ENCODE data around the gene SHROOM2. TPM values are rescaled to one million over a fixed set of nuclear protein-coding genes. Genes with fewer than 3 reads are reported as not detected.
A peak's percentile ranks its signal among the peaks of the same experiment; 100 is the strongest.

SHROOM2 gene
- total and polyA plus RNA-seq, 10 donors, result 0.21 to 3.7 (median 1.6) TPM

GRCh38 chrX:9786798-9787635 lies 788 bp downstream of the SHROOM2 start:
- no peak for TF ChIP-seq POLR2AphosphoS5 (IDR thresholded peaks at IDR 0.05)
- no peak for TF ChIP-seq CTCF (IDR thresholded peaks at IDR 0.05 in 8 of 11, conservative IDR thresholded peaks at IDR 0.05 in 3 of 11)
- no peak for TF ChIP-seq POLR2A (IDR thresholded peaks at IDR 0.05)
- intact Hi-C loops (cut with DNase I; ENCODE audit: low total_unique reads), result no loop called here
- DNase-seq, result peak; percentile 62
- H3K9me3 ChIP-seq, result no peaks in the 10 kb centered on the region
- peak overlapping the region in 7 of 8 donors; percentile 22 to 67 (median 36) for H3K4me3 ChIP-seq
- H3K27ac ChIP-seq, result no peak overlapping the region
- no peaks in the 10 kb centered on the region for H3K36me3 ChIP-seq
- peaks cover 0 to 16% (median 3%) of the 10 kb centered on the region in 6 donors for H3K4me1 ChIP-seq
- 3 to 27% (median 5%) methylated on average over 15 to 45 of the region's 45 CpGs for WGBS, 5 donors
- H3K27me3 ChIP-seq (replicated peaks in 1 of 7), result peaks cover 0 to 53% (median 21%) of the 10 kb centered on the region in 7 donors

GRCh38 chrX:9788911-9789310 lies 2.7 kb downstream of the SHROOM2 start:
- H3K4me3 ChIP-seq, result no peak overlapping the region
- 21 to 38% (median 31%) methylated on average over 2 of the region's 2 CpGs for WGBS, 5 donors
- H3K27me3 ChIP-seq (replicated peaks in 1 of 7), result peaks cover 0 to 53% (median 21%) of the 10 kb centered on the region in 7 donors
- TF ChIP-seq POLR2AphosphoS5 (IDR thresholded peaks at IDR 0.05) (no peak), CTCF (IDR thresholded peaks at IDR 0.05 in 8 of 11, conservative IDR thresholded peaks at IDR 0.05 in 3 of 11) (no peak), POLR2A (IDR thresholded peaks at IDR 0.05) (no peak)
- no peak overlapping the region for H3K27ac ChIP-seq
- no peaks in the 10 kb centered on the region for H3K36me3 ChIP-seq
- peaks cover 0 to 16% (median 3%) of the 10 kb centered on the region in 6 donors for H3K4me1 ChIP-seq
- intact Hi-C loops (cut with DNase I; ENCODE audit: low total_unique reads), result no loop called here
- H3K9me3 ChIP-seq, result no peaks in the 10 kb centered on the region
- peak; percentile 8 for DNase-seq

- Histone ChIP-seq H3K27me3 (replicated peaks in 1 of 7) (peaks cover 0 to 52% (median 21%) of the 10 kb centered on the region in 7 donors), H3K36me3 (no peaks in the 10 kb centered on the region), H3K4me1 (peaks cover 0 to 16% (median 3%) of the 10 kb centered on the region in 6 donors), H3K9me3 (no peaks in the 10 kb centered on the region), H3K4me3 (no peak overlapping the region), H3K27ac (no peak overlapping the region)
- TF ChIP-seq POLR2AphosphoS5 (IDR thresholded peaks at IDR 0.05), result no peak
- TF ChIP-seq CTCF (IDR thresholded peaks at IDR 0.05 in 8 of 11, conservative IDR thresholded peaks at IDR 0.05 in 3 of 11), result no peak
- TF ChIP-seq POLR2A (IDR thresholded peaks at IDR 0.05), result no peak
- intact Hi-C loops (cut with DNase I; ENCODE audit: low total_unique reads), result no loop called here
- peak; percentile 23 for DNase-seq
- 50 to 72% (median 66%) methylated on average over 2 to 5 of the region's 5 CpGs for WGBS, 5 donors
Observed at GRCh38 chrX:9789555-9789954, 3.3 kb downstream of the SHROOM2 start.

- H3K27me3 ChIP-seq (replicated peaks in 1 of 7), result peaks cover 0 to 39% (median 20%) of the 10 kb centered on the region in 7 donors
- intact Hi-C loops (cut with DNase I; ENCODE audit: low total_unique reads), result no loop called here
- 81 to 94% (median 87%) methylated on average over 6 of the region's 6 CpGs for WGBS, 5 donors
- DNase-seq, result peak; percentile 11
- no peaks in the 10 kb centered on the region for H3K36me3 ChIP-seq
- H3K9me3 ChIP-seq, result peaks cover 0 to 11% (median 0%) of the 10 kb centered on the region in 8 donors
- no peak overlapping the region for H3K4me3 ChIP-seq
- TF ChIP-seq POLR2A (IDR thresholded peaks at IDR 0.05) (no peak), POLR2AphosphoS5 (IDR thresholded peaks at IDR 0.05) (no peak), CTCF (IDR thresholded peaks at IDR 0.05 in 8 of 11, conservative IDR thresholded peaks at IDR 0.05 in 3 of 11) (no peak)
- no peak overlapping the region for H3K27ac ChIP-seq
- peaks cover 0 to 11% (median 3%) of the 10 kb centered on the region in 6 donors for H3K4me1 ChIP-seq
Observed at GRCh38 chrX:9790866-9791265, 4.6 kb downstream of the SHROOM2 start.
